ENCODE measurements around the gene DNASE1L1. TPM values are rescaled to one million over a fixed set of nuclear protein-coding genes. Genes with fewer than 3 reads are reported as not detected.
A peak's percentile ranks its signal among the peaks of the same experiment; 100 is the strongest.
"Not testable (repeated sequence)": the region's sequence is repeated elsewhere in the genome, so short reads cannot be mapped to it uniquely, and the experiment has no call there.

The DNASE1L1 gene
- total and polyA plus RNA-seq, 4 donors, result 9.3 to 22.1 (median 16.7) TPM

DNA sequence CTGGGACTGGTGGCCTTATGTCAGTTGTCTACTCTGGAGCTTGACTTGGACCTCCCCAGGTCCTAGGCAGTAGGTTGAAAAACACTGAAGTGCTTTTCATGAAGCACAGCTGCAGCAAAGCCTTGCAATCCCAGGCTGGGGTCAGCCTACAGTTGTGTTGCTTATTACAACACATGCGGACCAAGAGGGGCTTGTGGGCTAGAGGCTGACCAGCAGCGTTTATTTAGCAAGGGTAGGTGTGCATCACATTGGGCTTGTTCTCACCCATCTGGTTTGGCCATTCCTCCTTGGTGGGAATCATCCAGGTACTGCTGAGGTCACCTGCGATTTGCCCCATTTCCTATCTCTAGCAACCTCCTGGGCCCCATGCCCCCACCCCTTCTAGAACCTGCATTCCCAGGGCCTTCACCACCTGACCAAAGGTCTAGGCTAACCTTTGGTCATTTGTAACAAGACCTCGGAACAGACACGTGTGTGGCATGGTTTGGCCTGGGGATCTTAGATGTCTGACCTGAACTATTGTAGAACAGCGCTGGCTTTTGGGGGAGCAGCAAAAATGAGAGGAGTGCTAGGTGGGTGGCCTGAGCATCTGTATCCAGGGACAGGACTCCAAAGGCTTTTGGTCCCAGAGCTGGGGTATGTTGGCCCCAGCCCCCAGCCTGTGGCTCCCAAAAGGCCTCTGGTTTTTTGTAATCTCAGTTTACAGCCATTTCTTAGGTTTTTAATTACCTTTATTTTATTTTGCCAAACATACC lies 7.8 kb downstream of the DNASE1L1 start (continued):
- TF ChIP-seq HNF4G (IDR thresholded peaks at IDR 0.05), result no peak
- peak in 1 of 2 donors; percentile 21 for TF ChIP-seq JUND (IDR thresholded peaks at IDR 0.05)
- no peak for TF ChIP-seq FOXA1 (IDR thresholded peaks at IDR 0.05)
- no peak for TF ChIP-seq YY1 (IDR thresholded peaks at IDR 0.05)
- TF ChIP-seq SP1 (IDR thresholded peaks at IDR 0.05), result peak; percentile 13
- TF ChIP-seq NR2F2 (IDR thresholded peaks at IDR 0.05), result no peak
- TF ChIP-seq GABPA (IDR thresholded peaks at IDR 0.05 in 1 of 2, conservative IDR thresholded peaks at IDR 0.05 in 1 of 2), result no peak
- TF ChIP-seq EGR1 (IDR thresholded peaks at IDR 0.05; ENCODE audit: low read depth in 2 of 2), result no peak
- no peak for TF ChIP-seq RAD21 (IDR thresholded peaks at IDR 0.05)

DNA sequence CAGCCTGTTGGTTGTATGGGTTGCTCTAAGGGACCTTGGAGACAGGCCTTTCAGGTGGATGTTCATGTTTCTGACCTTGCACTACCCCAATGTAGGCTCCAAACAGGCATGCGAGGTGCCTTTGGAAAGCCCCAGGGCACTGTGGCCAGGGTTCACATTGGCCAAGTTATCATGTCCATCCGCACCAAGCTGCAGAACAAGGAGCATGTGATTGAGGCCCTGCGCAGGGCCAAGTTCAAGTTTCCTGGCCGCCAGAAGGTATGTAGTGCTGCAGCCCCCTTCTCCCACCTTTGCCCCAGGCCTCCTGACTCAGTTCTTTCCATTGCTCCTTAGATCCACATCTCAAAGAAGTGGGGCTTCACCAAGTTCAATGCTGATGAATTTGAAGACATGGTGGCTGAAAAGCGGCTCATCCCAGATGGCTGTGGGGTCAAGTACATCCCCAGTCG lies 8.7 kb downstream of the DNASE1L1 start:
- not testable (repeated sequence) for DNase-seq (ENCODE audit: low spot score); H3K9ac ChIP-seq (ENCODE audit: low read depth in 1 of 2, low read length in 2 of 2); H3K4me3 ChIP-seq (ENCODE audit: low read depth in 1 of 3, low read length in 3 of 3); H3K27ac ChIP-seq (ENCODE audit: low read depth in 1 of 2, low read length in 2 of 2); H3K27me3 ChIP-seq (ENCODE audit: control insufficient read depth in 4 of 4, insufficient read depth in 4 of 4, low read length in 3 of 4); H3K9me3 ChIP-seq (ENCODE audit: control insufficient read depth in 4 of 4, low read length in 3 of 4)
- Histone ChIP-seq H3K4me1 (ENCODE audit: control insufficient read depth in 4 of 4, insufficient read depth in 4 of 4, low read length in 3 of 4) (peaks cover 1 to 36% (median 26%) of the 10 kb centered on the region in 4 donors), H3K36me3 (ENCODE audit: control insufficient read depth in 4 of 4, insufficient read depth in 3 of 4, low read depth in 1 of 4, low read length in 3 of 4) (peaks cover 0 to 10% (median 7%) of the 10 kb centered on the region in 4 donors)
- 68% methylated on average over 6 of the region's 6 CpGs for WGBS

GRCh38 chrX:154399527-154400368 lies 9.3 kb downstream of the DNASE1L1 start:
- Histone ChIP-seq H3K9ac (ENCODE audit: low read depth in 1 of 2, low read length in 2 of 2) (peak overlapping the region; percentile 95 to 98), H3K4me3 (ENCODE audit: low read depth in 1 of 3, low read length in 3 of 3) (peak overlapping the region; percentile 71 to 94 (median 92)), H3K36me3 (ENCODE audit: control insufficient read depth in 4 of 4, insufficient read depth in 3 of 4, low read depth in 1 of 4, low read length in 3 of 4) (peaks cover 0 to 10% (median 7%) of the 10 kb centered on the region in 4 donors), H3K9me3 (ENCODE audit: control insufficient read depth in 4 of 4, low read length in 3 of 4) (no peaks in the 10 kb centered on the region), H3K27ac (ENCODE audit: low read depth in 1 of 2, low read length in 2 of 2) (peak overlapping the region; percentile 80 to 98), H3K27me3 (ENCODE audit: control insufficient read depth in 4 of 4, insufficient read depth in 4 of 4, low read length in 3 of 4) (no peaks in the 10 kb centered on the region), H3K4me1 (ENCODE audit: control insufficient read depth in 4 of 4, insufficient read depth in 4 of 4, low read length in 3 of 4) (peaks cover 1 to 36% (median 26%) of the 10 kb centered on the region in 4 donors)
- TF ChIP-seq, protein P1, sequence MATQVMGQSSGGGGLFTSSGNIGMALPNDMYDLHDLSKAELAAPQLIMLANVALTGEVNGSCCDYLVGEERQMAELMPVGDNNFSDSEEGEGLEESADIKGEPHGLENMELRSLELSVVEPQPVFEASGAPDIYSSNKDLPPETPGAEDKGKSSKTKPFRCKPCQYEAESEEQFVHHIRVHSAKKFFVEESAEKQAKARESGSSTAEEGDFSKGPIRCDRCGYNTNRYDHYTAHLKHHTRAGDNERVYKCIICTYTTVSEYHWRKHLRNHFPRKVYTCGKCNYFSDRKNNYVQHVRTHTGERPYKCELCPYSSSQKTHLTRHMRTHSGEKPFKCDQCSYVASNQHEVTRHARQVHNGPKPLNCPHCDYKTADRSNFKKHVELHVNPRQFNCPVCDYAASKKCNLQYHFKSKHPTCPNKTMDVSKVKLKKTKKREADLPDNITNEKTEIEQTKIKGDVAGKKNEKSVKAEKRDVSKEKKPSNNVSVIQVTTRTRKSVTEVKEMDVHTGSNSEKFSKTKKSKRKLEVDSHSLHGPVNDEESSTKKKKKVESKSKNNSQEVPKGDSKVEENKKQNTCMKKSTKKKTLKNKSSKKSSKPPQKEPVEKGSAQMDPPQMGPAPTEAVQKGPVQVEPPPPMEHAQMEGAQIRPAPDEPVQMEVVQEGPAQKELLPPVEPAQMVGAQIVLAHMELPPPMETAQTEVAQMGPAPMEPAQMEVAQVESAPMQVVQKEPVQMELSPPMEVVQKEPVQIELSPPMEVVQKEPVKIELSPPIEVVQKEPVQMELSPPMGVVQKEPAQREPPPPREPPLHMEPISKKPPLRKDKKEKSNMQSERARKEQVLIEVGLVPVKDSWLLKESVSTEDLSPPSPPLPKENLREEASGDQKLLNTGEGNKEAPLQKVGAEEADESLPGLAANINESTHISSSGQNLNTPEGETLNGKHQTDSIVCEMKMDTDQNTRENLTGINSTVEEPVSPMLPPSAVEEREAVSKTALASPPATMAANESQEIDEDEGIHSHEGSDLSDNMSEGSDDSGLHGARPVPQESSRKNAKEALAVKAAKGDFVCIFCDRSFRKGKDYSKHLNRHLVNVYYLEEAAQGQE (IDR thresholded peaks at IDR 0.05), result no peak
- no peak for TF ChIP-seq SP1 (IDR thresholded peaks at IDR 0.05)
- no peak for TF ChIP-seq RAD21 (IDR thresholded peaks at IDR 0.05)
- no peak for TF ChIP-seq HNF4G (IDR thresholded peaks at IDR 0.05)
- no peak for TF ChIP-seq GABPA (IDR thresholded peaks at IDR 0.05 in 1 of 2, conservative IDR thresholded peaks at IDR 0.05 in 1 of 2)
- TF ChIP-seq HNF4A (conservative IDR thresholded peaks at IDR 0.05), result no peak
- WGBS, result 45% methylated on average over 14 of the region's 14 CpGs
- no peak for DNase-seq (ENCODE audit: low spot score)
